ENCODE measurements around the gene SLC25A42. TPM values are rescaled to one million over a fixed set of nuclear protein-coding genes. Genes with fewer than 3 reads are reported as not detected.

The SLC25A42 gene
- total and polyA plus RNA-seq, 2 of the 4 experiments (the other 2 are of a cell fraction): 2.0 to 9.9 TPM

- H3K4me1 ChIP-seq (ENCODE audit: control insufficient read depth, insufficient read depth, low read length): no peaks in the 10 kb centered on the region; the same call in 1 of the 2 replicates
- no peak overlapping the region for H3K4me3 ChIP-seq (ENCODE audit: insufficient read depth, low read depth, low read length)
- no peak overlapping the region for H2BK15ac ChIP-seq (ENCODE audit: low read depth, low read length)
- H3K9me3 ChIP-seq (ENCODE audit: control insufficient read depth, insufficient read depth, low read length): peaks cover 11% of the 10 kb centered on the region
- H3K9me1 ChIP-seq (ENCODE audit: insufficient read depth, low read length): no peaks in the 10 kb centered on the region
- H3K27me3 ChIP-seq (ENCODE audit: control insufficient read depth, insufficient read depth, low read length): no peaks in the 10 kb centered on the region
- H3K27ac ChIP-seq (ENCODE audit: insufficient read depth, low read length): no peak overlapping the region
- H2AFZ ChIP-seq (replicated peaks; ENCODE audit: low read length, poor library complexity): no peak overlapping the region
- no peak overlapping the region for H2BK120ac ChIP-seq (ENCODE audit: low read depth, low read length)
- peaks cover 6% of the 10 kb centered on the region for H3K36me3 ChIP-seq (ENCODE audit: control insufficient read depth, insufficient read depth, low read length)
- H3K4me2 ChIP-seq (ENCODE audit: low read depth, low read length): no peak overlapping the region
- no peak overlapping the region for H4K5ac ChIP-seq (ENCODE audit: low read depth, low read length)
- intact Hi-C loops (cut with micrococcal nuclease): no loop called here
- H3K18ac ChIP-seq (ENCODE audit: low read depth, low read length): no peak overlapping the region
- H3K14ac ChIP-seq (replicated peaks; ENCODE audit: low read depth, low read length): no peak overlapping the region
- no peak for TF ChIP-seq MXI1 (IDR thresholded peaks at IDR 0.05; ENCODE audit: borderline replicate concordance, low read depth, low read length)
- peaks cover under 1 to 12% of the 10 kb centered on the region in 2 experiments; a peak in 3 of 4 replicates for H3K79me1 ChIP-seq (ENCODE audit: low read depth in 1 of 2, low read length in 2 of 2)
- ATAC-seq (ENCODE audit: low read depth) (no peak), DNase-seq (no peak)
- H2AK9ac ChIP-seq (replicated peaks; ENCODE audit: low read depth, low read length, poor library complexity): no peak overlapping the region
- no peak overlapping the region for H3K56ac ChIP-seq (ENCODE audit: extremely low read depth, insufficient read depth, low read length)
- dilution Hi-C loops (cut with HindIII; ENCODE audit: low sequenced_read_pairs, unreplicated experiment): no loop called here
- H4K8ac ChIP-seq (ENCODE audit: low read depth in 2 of 2, low read length in 2 of 2): no peak overlapping the region
- in situ Hi-C loops (cut with MboI; ENCODE audit: low sequenced_read_pairs): no loop called here
- no peak overlapping the region for H3K4ac ChIP-seq (ENCODE audit: low read depth, low read length)
- WGBS, 2 experiments (ENCODE audit: extremely low coverage in 2 of 2, insufficient read length in 1 of 2): no CpG with 5 or more reads among the region's 3 CpGs
- H2AK5ac ChIP-seq (ENCODE audit: low read depth, low read length): no peak overlapping the region
- H3K23ac ChIP-seq (ENCODE audit: low read depth, low read length): no peak overlapping the region
- ChIA-PET POLR2A (ENCODE audit: unreplicated experiment) (no interaction called here), CTCF (no interaction called here)
- BruUV-seq (replicated peaks): no TSS peak
- H2BK20ac ChIP-seq (ENCODE audit: low read depth, low read length): no peak overlapping the region
- H4K91ac ChIP-seq (ENCODE audit: insufficient read depth, low read depth, low read length): no peak overlapping the region
- H4K20me1 ChIP-seq (ENCODE audit: insufficient read depth, low read length): peaks cover 7% of the 10 kb centered on the region
- no peak overlapping the region for H3K9ac ChIP-seq (ENCODE audit: low read depth, low read length)
- no peak overlapping the region for H2BK5ac ChIP-seq (ENCODE audit: low read depth, low read length, poor library complexity, severe bottlenecking)
Measured at GRCh38 chr19:19131989-19132388, 68.2 kb downstream of the SLC25A42 start.
